GM12892 (cell line): ENCODE data around the gene ATRNL1.
"Not testable (repeated sequence)": the region's sequence is repeated elsewhere in the genome, so short reads cannot be mapped to it uniquely, and the experiment has no call there.

Experiments used
- DNase-seq: peaks from one replicate; pipeline ENCODE4 v3.0.0; 2011; ENCODE audit not compliant: insufficient read length
- FAIRE-seq: peaks from 2 replicates; lab custom pipeline; 2011; peaks lifted over from hg19 to GRCh38; lab: Jason Lieb, UNC
- POLR2A ChIP-seq: IDR thresholded peaks from 2 replicates; pipeline ENCODE4 v1.6.1; 2011; ENCODE audit warnings: low read depth, low read length, control low read depth
- POLR2AphosphoS5 ChIP-seq: IDR thresholded peaks from 2 replicates; pipeline ENCODE4 v1.6.1; 2011; ENCODE audit warnings: low read depth, low read length, control low read depth
- TAF1 ChIP-seq: IDR thresholded peaks from 2 replicates; pipeline ENCODE4 v1.6.1; 2011; ENCODE audit warnings: low read depth, mild to moderate bottlenecking, control low read depth, low read length, borderline replicate concordance

The ATRNL1 gene

GRCh38 chr10:115163129-115163528 is 70.0 kb downstream of the ATRNL1 start:
- DNase-seq, result no peak
- no peak for TF ChIP-seq TAF1
- TF ChIP-seq POLR2A, result no peak
- TF ChIP-seq POLR2AphosphoS5, result no peak
- no peak for FAIRE-seq

DNA sequence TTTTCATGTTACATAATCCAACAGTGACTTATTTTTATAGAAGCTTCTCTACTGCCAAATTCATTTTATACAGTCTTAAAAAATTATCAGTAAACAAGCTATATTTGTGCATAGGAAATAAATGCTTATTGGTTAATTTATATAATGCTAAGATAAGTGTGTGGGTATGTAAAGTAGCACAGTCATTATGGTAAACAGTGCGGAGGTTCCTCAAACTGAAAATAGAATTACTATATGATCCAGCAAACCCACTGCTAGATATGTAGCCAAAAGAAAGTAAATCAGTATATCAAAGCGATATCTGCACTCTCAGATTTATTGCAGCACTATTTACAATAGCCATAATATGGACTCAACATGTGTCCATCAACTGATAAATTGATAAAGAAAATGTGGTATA is 71.1 kb downstream of the ATRNL1 start:
- FAIRE-seq (no peak), DNase-seq (no peak)
- TF ChIP-seq POLR2A (no peak), POLR2AphosphoS5 (no peak), TAF1 (no peak)

- TF ChIP-seq POLR2A, result no peak
- no peak for TF ChIP-seq POLR2AphosphoS5
- TF ChIP-seq TAF1, result no peak
- DNase-seq, result no peak
- FAIRE-seq, result no peak
These were observed 74.6 kb downstream of the ATRNL1 start for GRCh38 chr10:115167751-115168150.

- DNase-seq (no peak), FAIRE-seq (no peak)
- TF ChIP-seq POLR2A (no peak), TAF1 (no peak), POLR2AphosphoS5 (no peak)
These were observed 78.3 kb downstream of the ATRNL1 start for GRCh38 chr10:115171392-115171960.

GRCh38 chr10:115173915-115174443 is 80.8 kb downstream of the ATRNL1 start:
- TF ChIP-seq TAF1 (no peak), POLR2A (no peak), POLR2AphosphoS5 (no peak)
- FAIRE-seq (peak; percentile 87), DNase-seq (no peak)

GRCh38 chr10:115207276-115207675 is 114.1 kb downstream of the ATRNL1 start:
- FAIRE-seq, DNase-seq: not testable (repeated sequence)

DNA sequence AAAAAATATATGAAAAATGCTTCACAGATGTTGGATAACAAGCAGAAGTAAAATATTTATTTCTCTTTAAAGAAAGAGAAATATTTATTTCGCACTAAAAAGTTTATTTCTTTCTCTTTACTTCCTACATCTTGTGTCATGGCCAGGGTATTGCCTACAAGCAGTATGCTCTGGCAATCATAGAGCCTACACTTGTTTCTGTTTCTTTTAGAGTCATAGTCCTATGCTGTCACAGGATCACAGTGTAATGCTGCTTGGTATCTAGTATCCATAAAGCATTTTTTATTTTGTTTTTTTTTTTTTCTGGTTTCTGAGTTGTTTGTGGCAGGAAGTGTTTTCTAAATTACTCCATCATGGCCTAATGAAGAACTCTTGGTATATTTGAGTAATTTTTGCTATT is 116.0 kb downstream of the ATRNL1 start:
- TF ChIP-seq TAF1, result no peak
- TF ChIP-seq POLR2AphosphoS5, result no peak
- TF ChIP-seq POLR2A, result no peak
- DNase-seq, result no peak
- FAIRE-seq, result peak; percentile 79

DNA sequence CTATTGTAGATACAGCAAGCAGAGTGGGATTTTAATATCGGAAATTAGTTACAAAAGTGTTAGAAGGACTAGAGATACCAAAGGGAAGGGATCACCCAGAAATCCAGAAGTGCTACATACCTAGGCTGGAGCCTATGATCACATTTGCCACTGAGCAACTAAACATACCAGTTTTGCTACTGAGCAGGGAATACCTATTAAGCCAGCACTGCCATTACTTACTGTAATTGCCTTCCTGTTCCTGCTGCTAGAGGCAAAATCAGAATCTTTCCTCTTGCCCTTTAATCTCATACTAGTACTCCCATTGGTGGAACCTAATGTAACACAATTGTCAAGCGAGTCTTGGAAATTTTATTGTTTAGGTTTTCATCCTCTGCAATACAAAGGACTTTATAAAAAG is 121.7 kb downstream of the ATRNL1 start:
- TF ChIP-seq TAF1 (no peak), POLR2A (no peak), POLR2AphosphoS5 (no peak)
- DNase-seq (no peak), FAIRE-seq (no peak)

GRCh38 chr10:115219203-115219602 is 126.0 kb downstream of the ATRNL1 start:
- DNase-seq (no peak), FAIRE-seq (no peak)
- TF ChIP-seq POLR2AphosphoS5 (no peak), POLR2A (no peak), TAF1 (no peak)

- no peak for TF ChIP-seq POLR2AphosphoS5
- TF ChIP-seq POLR2A, result no peak
- no peak for TF ChIP-seq TAF1
- no peak for DNase-seq
- no peak for FAIRE-seq
These were observed 128.9 kb downstream of the ATRNL1 start for GRCh38 chr10:115222039-115222438.

DNA sequence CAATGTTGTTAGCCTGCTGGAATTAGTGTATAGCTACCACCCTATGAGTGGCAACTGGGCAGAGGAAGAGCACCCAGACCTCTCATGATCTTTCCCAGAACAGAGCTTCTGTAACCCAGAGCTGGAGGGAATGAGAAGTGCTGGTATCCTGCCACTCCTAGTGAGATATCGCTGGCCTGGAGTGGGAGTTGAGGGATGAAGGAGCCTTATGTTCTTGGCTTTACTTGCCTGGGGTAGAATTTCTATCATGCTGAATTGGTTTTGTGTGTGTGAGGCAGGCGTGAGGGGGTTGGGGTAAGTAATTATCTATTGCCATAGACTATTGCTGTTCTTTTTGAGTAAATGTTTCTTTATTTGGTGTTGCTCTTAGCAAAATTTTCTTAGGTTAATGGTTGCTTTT is 146.6 kb downstream of the ATRNL1 start:
- no peak for TF ChIP-seq POLR2AphosphoS5
- TF ChIP-seq POLR2A, result no peak
- no peak for TF ChIP-seq TAF1
- FAIRE-seq (no peak), DNase-seq (no peak)

GRCh38 chr10:115250784-115251183 is 157.6 kb downstream of the ATRNL1 start:
- no peak for TF ChIP-seq POLR2A
- TF ChIP-seq POLR2AphosphoS5, result no peak
- no peak for TF ChIP-seq TAF1
- FAIRE-seq, result no peak
- no peak for DNase-seq

GRCh38 chr10:115253765-115254164 is 160.6 kb downstream of the ATRNL1 start:
- DNase-seq, FAIRE-seq: not testable (repeated sequence)

DNA sequence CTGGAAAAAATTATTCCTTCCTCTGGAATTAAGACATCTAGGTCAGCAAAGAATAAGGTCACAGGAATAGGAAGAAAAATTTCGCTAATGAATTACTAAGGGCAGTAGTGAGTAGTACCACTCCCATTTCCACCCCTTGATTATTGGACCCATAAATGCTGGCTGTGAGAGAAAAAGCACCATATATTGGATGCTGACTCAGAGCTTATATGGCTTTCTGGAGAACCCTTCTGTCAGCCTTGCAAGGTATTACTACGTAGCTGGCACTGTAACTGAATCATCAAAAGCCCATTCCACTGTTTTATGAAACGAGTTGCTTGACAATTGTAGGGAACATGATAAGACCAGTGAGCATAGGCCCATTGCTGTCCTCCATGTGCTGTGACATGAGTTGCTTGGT is 179.3 kb downstream of the ATRNL1 start:
- DNase-seq (no peak), FAIRE-seq (no peak)
- TF ChIP-seq POLR2A (no peak), TAF1 (no peak), POLR2AphosphoS5 (no peak)

GRCh38 chr10:115278294-115278693 is 185.1 kb downstream of the ATRNL1 start:
- DNase-seq (no peak), FAIRE-seq (peak; percentile 84)

More at GRCh38 chr10:115278294-115278693, 185.1 kb downstream of the ATRNL1 start:
- no peak for TF ChIP-seq POLR2A
- TF ChIP-seq TAF1, result no peak
